Posterior vena cava (tissue), 2 donors: Measurements from ENCODE around the gene SLC25A40. TPM values are rescaled to one million over a fixed set of nuclear protein-coding genes. Genes with fewer than 3 reads are reported as not detected.
"Not testable (repeated sequence)": the region's sequence is repeated elsewhere in the genome, so short reads cannot be mapped to it uniquely, and the experiment has no call there.

ENCODE experiments used
- DNase-seq: peaks from one replicate; pipeline ENCODE4 v3.0.0-alpha.2; 2020; ENCODE audit warnings: low spot score
- intact Hi-C, 2 donors: fragments of 100-400 bp; cut with DNase I; formaldehyde crosslinking; loops; one replicate each; pipeline versions ENCODE4 v1.14.1 to v1.14.2; 2022 to 2023
- total RNA-seq, 2 donors: library from RNA; stranded (reverse); fragmentation: NEBNext Ultra II Directional; extraction: Animal tissue kit (Norgen Biotek cat#: 25700); gene quantifications; one replicate each; pipeline ENCODE4 v1.2.1, GENCODE V29; 2021
- donor health status: DM: yes; HTN: yes; CAD: no.
- donor health status: DM: yes; HTN: yes; CAD: no.

The SLC25A40 gene
- total RNA-seq, 2 donors from 2014 or later, result 18.3 to 21.5 TPM

- DNase-seq, result no peak
- intact Hi-C loops, result no loop called here
Measured at GRCh38 chr7:87874066-87874465, 2.1 kb downstream of the SLC25A40 start.

GRCh38 chr7:87873328-87873727 is 2.8 kb downstream of the SLC25A40 start:
- intact Hi-C loops, DNase-seq: not testable (repeated sequence)

- intact Hi-C loops, result no loop called here
- no peak for DNase-seq
Measured at GRCh38 chr7:87872346-87872745, 3.8 kb downstream of the SLC25A40 start.

DNA sequence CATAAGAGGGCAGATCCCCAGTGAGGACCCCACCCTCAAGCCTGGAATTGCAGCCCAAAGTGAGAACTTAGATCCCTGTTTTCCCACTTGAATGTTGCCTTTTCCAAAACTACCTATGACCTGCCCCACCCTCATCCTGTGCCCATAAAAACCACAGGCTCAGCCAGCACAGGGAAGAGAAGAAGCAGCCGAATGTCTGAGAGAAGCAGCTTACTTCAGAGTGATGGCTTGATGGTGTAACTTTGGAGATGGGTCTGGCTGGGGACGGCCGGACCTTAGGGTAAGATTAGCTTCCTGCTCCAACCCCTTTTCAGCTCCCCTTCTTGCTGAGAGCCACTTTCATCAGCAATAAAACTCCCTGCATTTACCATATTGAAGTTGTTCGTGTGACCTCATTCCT is 5.7 kb downstream of the SLC25A40 start:
- DNase-seq, result no peak
- intact Hi-C loops, result no loop called here

- intact Hi-C loops, DNase-seq: not testable (repeated sequence)
Measured at GRCh38 chr7:87866533-87866932, 9.6 kb downstream of the SLC25A40 start.

DNA sequence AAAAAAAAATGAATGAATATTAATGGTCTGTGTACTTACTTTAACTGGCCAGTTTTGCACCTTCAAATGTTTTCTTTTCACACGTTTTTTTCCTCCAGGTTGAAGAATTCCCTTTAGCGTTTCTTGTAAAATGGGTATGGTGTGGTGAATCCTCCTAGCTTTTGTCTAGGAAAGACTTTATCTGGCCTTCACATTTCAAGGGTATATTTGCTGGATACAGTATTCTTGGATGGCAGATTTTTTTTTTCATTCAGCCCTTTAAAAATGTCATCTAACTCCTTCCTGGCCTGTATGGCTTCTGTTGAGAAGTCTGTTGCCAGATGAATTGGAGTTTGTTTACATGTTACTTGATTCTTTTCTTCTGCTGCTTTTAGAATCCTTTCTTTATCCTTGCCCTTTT is 10.1 kb downstream of the SLC25A40 start:
- intact Hi-C loops, result no loop called here

DNA sequence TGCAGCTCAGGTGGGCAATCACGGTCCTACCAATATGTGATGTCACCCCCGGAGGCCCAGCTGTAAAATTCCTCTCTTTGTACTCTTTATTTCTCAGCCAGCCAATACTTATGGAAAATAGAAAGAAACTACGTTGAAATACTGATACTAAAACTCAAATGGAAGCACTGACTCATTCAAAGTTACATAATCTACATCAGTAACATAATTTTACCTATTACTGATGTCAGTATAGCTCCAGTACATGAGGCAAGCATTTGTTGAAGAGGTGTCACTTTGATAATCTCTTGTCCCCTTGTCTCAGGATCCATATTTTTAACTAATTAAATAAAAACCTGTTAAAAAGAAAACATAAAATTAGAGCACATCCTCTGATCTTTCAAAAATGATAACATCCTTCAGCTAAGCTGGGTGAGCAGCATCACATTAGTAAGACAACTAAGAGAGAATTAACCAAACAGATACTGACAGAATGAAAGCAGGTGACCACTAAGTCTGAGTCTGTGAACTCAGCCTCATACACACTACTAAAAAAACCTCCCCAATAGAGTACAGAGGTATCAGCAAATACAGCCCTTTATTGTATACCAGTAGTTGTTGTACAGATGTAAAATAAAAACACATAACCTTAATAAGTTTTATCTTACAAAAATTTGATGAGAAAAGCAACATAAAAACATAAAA is 17.6 kb downstream of the SLC25A40 start:
- intact Hi-C loops, result no loop called here
- no peak for DNase-seq

More for the DNA sequence above, 10.1 kb downstream of the SLC25A40 start:
- DNase-seq, result no peak

GRCh38 chr7:87853237-87853864 is 22.8 kb downstream of the SLC25A40 start:
- no peak for DNase-seq
- intact Hi-C loops, result no loop called here

DNA sequence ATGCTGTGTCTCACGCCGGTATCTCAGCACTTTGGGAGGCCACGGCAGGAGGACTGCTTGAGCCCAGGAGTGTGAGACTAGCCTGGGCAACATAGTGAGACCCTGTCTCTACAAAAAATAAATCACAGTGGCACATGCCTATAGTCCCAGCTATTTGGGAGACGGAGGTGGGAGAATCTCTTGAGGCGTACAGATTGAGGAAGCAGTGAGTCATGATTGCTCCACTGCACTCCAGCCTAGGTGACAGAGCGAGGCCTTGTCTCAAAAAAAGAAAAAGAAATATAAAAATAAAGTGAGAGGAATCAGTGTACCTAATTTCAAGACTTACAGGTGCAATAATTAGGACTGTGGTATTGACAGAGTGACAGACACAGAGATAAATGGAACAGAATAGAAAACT is 23.9 kb downstream of the SLC25A40 start:
- DNase-seq, result no peak
- intact Hi-C loops, result no loop called here

- intact Hi-C loops, result no loop called here
- DNase-seq, result no peak
Measured at GRCh38 chr7:87850836-87851593, 25.1 kb downstream of the SLC25A40 start.

DNA sequence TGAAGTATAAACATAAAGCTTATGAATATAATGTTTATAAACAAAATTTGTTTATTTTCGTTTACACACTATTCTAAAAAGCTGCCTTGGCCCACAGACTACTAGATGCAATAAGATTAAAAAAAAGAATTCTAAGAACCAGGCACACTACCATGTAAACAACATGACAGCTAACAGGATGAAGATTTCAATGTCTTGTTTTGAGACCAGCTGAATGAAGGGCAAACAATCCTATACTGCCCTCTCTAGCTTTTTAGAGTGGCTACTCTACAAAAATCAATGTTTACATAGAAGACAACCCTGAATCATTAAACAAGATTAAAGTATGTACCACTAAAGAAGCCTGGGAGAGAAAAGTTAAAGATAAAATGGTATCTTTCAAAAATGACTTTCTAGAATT is 38.6 kb downstream of the SLC25A40 start:
- DNase-seq, result no peak
- intact Hi-C loops, result no loop called here

GRCh38 chr7:87833130-87833529 is 43.0 kb downstream of the SLC25A40 start:
- intact Hi-C loops, result no loop called here
- DNase-seq, result no peak

GRCh38 chr7:87831097-87831496 is 45.1 kb downstream of the SLC25A40 start:
- DNase-seq, result no peak
- intact Hi-C loops, result no loop called here

- intact Hi-C loops, result not testable (repeated sequence)
Measured at GRCh38 chr7:87828383-87828782, 47.8 kb downstream of the SLC25A40 start.

GRCh38 chr7:87825369-87825768 is 50.8 kb downstream of the SLC25A40 start:
- intact Hi-C loops, DNase-seq: not testable (repeated sequence)

More at GRCh38 chr7:87828383-87828782, 47.8 kb downstream of the SLC25A40 start:
- DNase-seq, result not testable (repeated sequence)

DNA sequence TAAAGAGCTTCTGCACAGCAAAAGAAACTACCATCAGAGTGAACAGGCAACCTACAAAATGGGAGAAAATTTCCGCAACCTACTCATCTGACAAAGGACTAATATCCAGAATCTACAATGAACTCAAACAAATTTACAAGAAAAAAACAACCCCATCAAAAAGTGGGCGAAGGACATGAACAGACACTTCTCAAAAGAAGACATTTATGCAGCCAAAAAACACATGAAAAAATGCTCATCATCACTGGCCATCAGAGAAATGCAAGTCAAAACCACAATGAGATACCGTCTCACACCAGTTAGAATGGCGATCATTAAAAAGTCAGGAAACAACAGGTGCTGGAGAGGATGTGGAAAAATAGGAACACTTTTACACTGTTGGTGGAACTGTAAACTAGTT is 54.1 kb downstream of the SLC25A40 start:
- DNase-seq, intact Hi-C loops: not testable (repeated sequence)

DNA sequence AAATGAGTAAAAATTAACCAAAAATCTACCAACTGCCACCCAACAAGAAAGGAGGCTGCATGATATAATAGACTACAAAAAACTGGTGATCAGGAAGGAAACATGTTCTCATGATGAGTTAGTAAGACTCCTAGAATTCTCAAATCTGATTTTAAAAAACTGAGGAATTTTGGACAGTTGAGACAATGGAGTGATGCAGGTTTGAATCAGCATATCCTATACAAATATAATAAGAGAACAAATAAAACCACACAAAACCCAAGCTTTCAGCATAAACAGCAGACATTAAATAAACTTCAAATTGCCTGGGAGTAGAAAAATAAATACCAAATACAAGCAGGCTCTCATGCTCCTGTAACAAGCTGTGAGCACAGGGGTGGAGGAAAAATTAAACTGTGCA is 57.8 kb downstream of the SLC25A40 start:
- intact Hi-C loops, result no loop called here
- no peak for DNase-seq

- DNase-seq, result no peak
- intact Hi-C loops, result no loop called here
Measured at GRCh38 chr7:87816389-87816788, 59.8 kb downstream of the SLC25A40 start.

DNA sequence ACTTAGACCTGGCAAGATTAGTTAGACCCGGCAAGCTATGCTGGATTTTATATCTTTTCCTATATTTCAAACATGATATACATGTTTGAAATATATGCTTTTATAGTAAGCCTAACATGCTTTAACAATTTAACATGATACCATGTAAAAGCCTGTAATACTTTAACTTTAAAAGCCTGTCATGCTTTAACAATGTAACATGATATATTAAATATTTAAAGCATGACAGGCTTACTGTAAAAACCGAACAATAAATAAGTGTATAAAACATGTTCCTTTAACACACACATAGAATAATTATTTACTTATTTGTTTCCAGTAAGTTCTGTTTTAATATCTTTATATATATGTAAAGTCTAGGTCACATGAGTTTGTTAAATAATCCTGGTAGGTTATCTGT is 65.4 kb downstream of the SLC25A40 start:
- intact Hi-C loops, result no loop called here
- DNase-seq, result no peak

DNA sequence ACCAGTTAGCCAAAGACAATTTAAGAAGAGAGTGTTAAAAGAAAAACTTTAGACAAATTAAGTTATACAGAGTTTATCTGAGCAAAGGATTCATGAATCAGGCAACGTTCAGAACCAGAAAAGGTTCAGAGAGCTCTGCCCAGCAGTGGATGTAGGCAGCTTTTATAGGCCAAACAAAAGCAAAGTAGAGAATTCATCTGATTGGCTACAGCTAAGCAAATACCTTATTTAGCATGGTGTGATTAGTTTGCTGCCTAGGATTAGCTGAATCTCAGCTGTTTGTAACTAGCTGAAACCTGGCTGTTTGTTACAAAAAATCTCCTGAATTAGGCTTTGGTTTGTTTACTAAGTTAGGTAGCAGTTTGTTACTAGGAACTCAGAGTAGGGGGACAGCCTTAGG is 66.0 kb downstream of the SLC25A40 start:
- DNase-seq, result no peak
- intact Hi-C loops, result no loop called here
